ENCODE results near the gene N4BP2.

The N4BP2 gene

GRCh38 chr4:40152637-40153036 is 96.0 kb downstream of the N4BP2 start:
- DNase-seq = no peak

DNA sequence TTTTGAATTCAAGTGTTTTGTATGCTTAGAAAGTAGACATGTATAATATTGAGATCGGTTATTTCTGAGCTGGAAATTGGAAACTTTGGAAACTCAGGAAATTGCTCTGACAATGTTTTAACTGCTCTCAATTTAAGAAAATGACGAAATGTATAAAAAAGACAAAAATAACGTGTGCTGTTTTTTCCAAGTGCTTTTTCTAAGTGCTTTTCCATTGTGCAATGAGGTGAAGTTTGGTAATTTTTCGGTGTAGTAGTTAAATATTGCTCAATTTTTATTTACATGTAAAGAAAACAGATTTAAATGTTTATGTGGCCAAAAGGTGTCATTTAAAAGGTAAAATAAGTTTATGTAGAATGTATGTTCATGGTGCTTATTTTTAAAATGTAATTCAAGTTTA is 100.8 kb downstream of the N4BP2 start:
- DNase-seq = no peak

- no peak for DNase-seq
These were observed 103.6 kb downstream of the N4BP2 start for GRCh38 chr4:40160258-40160657.

- no peak for DNase-seq
These were observed 107.8 kb downstream of the N4BP2 start for GRCh38 chr4:40164459-40164858.

GRCh38 chr4:40165916-40166315 is 109.3 kb downstream of the N4BP2 start:
- no peak for DNase-seq

DNA sequence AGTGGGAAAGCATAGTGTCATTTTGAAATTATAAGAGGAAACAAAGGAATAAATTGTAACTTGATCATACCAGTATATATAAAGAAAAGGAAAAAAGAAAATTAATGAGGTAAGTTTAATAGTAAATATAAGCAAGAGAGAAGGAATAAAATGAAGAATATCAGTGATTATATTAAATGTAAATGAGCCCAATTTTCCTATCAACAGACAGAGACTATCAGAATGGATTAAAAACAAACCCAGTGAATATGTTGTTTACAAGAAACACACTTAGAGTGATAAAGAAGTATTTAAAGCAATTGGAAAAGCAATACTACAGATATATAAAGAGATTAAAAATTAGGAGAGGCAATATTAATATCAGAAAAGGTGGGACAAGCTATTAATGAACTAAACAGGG is 111.4 kb downstream of the N4BP2 start:
- DNase-seq = no peak

DNA sequence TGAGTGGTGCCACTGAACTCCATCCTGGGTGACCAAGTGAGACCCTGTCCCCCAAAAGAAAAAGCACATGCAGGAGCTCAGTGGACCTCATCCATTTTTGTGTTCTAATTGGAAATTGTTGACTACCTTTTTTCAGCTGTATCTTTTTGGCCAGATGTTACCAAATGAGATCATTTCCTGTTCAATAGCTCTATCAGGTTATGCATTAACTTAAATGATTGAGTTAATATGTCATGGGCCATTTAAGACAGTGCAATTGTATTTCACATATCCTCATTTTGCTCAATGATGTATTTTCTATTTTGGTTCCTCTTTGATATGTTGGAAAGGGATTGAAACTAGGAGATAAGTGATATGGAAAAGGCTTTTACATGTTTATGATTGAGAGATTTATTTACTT is 113.9 kb downstream of the N4BP2 start:
- DNase-seq = no peak

GRCh38 chr4:40173470-40173875 is 116.8 kb downstream of the N4BP2 start:
- no peak for DNase-seq

GRCh38 chr4:40176602-40177001 is 120.0 kb downstream of the N4BP2 start:
- no peak for DNase-seq

DNA sequence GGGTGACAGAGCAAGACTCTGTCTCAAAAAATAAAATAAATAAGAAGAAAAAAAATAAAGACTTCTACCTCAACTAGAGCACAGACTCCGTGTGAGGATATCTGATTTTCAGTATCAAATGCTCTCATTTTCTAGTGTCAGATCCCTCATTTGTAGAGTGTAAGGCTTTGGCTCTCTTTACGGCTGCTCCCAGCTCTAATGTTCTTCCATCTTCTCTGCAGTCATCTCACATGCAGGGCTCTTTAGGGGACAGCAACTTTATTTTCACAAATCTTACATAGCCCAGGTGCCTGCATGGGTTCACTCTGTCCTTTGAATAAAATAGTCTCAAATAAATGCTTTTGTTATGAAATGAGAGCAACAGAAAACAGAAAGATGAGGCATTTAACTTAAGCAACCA is 120.9 kb downstream of the N4BP2 start:
- no peak for DNase-seq

DNA sequence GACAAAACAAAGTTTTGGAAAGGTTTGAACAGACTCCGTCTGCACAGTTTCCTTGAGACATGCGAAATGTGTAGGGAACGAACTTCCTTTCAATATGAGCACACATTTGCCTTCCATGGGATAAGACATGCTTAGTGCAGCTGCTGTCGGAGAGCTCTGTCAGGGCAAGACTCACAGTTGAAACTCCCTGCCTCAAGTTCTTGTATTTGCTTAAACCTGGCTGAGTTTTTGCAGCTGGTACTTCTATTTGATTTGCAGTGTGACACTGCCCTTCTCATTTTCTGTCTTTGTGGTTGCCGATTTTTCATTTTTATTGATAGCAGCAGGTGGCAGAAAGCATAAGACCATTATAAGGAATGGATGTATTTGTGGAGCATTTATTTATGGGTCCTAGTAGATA is 122.0 kb downstream of the N4BP2 start:
- DNase-seq = no peak

- DNase-seq = no peak
These were observed 122.7 kb downstream of the N4BP2 start for GRCh38 chr4:40179360-40179759.

- no peak for DNase-seq
These were observed 123.7 kb downstream of the N4BP2 start for GRCh38 chr4:40180356-40180755.

DNA sequence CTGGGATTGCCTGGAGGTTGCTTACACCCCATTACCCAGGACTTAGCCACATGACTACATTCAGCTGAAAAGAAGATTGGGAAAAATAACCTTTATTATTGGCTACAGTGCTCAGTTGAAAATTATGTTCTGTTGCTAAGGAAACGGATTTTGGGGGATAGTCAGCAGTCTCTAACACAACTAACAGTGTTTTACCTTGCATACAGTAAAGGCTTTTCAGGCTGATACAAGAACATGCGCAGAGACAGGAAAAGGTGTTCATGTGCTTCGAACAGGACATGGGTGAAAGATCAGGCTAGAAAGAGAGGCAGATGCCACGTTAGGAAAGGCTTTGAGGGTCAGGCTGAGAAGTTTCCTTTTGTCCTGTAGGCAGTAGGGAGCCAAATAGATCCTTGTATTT is 125.4 kb downstream of the N4BP2 start:
- DNase-seq = no peak

DNA sequence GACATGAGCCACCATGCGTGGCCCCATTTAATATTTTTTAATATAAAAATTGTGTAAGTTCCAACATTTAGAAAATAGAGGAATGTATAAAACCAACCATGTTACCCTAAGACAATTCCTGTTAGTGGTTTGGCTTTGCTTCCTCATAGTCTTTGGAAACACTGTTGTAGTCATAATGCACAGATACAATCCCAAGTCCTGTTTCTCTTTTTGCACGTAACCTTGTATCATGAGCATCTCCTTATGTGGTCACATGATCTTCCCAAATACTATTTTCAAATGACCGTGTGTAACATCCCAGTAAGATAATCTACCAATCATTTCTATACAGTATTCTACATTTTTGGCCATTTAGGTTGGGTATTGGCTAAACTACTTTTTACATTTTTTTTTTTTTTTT is 126.3 kb downstream of the N4BP2 start:
- no peak for DNase-seq

DNA sequence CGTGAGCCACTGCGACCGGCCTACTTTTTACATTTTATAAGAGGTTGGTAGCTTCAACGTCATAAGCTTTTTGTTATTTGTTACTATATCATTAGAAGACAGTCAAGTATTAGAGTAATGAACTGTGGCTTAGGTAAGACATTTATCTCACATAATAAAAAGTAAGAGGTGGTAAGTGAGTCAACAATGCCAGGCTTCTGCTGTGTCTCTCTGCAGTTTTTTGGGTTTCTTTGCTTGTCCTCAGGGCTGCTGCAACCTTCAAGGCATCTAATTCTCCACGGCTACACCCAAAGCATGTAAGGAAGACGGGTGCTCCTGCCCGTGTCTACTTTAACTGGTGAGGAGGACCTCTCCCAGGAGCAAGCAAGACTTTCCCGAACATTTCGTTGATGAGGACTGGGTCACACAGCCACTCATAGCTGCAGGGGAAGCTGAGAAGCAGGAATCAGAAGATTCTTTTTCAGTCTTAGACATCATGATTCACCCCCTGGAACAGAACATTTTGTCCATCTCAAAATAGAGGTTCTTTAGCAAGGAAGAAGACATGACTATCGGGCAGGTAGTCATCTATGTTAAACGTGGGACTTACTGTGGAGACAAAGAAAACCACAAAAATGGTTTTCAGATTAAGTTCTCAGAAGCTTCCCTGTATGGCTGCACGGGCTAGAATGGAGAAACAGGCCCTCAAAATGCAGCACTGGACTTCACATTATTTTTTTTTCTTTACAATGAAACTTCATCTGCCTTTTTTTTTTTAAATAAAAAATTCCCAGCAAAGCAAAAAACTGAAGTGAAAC is 127.2 kb downstream of the N4BP2 start:
- no peak for DNase-seq

GRCh38 chr4:40185830-40186664 is 129.4 kb downstream of the N4BP2 start:
- DNase-seq = no peak

GRCh38 chr4:40186665-40187014 is 130.0 kb downstream of the N4BP2 start:
- no peak for DNase-seq

- no peak for DNase-seq
These were observed 130.8 kb downstream of the N4BP2 start for GRCh38 chr4:40187386-40187906.

GRCh38 chr4:40190019-40190418 is 133.4 kb downstream of the N4BP2 start:
- DNase-seq = no peak

DNA sequence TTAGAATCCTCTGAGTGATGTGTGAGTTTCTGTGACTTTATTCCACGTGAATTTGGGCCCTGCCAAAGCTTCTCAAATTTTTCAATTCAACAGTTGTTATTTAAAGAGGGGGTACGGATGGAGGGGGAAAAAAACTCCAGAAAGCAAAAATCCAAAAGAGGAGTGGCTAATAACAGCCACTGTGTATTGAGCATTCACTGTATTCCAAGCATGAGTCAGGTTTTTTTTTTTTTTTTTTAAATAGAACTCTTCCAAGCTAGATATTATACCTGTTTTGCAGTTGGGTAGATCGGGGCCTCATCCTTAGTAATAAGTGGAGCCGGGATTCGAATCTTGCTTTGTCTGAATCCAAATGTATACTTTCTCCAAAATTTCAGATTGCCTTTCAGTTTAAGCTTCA is 133.8 kb downstream of the N4BP2 start:
- DNase-seq = no peak

Measured in nucleus accumbens (tissue), 56 donors.